A549 (cell line): ENCODE data around the gene PTPRN2. TPM values are rescaled to one million over a fixed set of nuclear protein-coding genes. Genes with fewer than 3 reads are reported as not detected.

ENCODE experiments used
- ATAC-seq, 2 experiments: fragments of 200-7000 bp in 1 of 2; fragments of >200 bp in 1 of 2; cut with Nextera tagmentation in 1 of 2; cut with Tn5 transposase in 1 of 2; 3 replicates each; pipeline versions ENCODE4 v1.8.0 to v1.9.1; 2018 to 2020; ENCODE audit warnings: mild to moderate bottlenecking in 1 of 2, moderate library complexity in 1 of 2
- CTCF ChIA-PET: fragments of 300-600 bp; sonication (Branson Sonifier 250); formaldehyde crosslinking; extraction: SDS; loops from one replicate; lab custom pipeline; 2021; ENCODE audit warnings: antibody characterized with exemption, inconsistent platforms; lab: Yijun Ruan, JAX
- POLR2A ChIA-PET: fragments of 350-600 bp; formaldehyde crosslinking; extraction: SDS; loops from one replicate; lab custom pipeline; 2021; ENCODE audit warnings: antibody characterized with exemption, inconsistent platforms; lab: Yijun Ruan, JAX
- DNase-seq, 2 experiments: peaks; one replicate each; pipeline versions ENCODE4 v3.0.0 to v3.0.0-alpha.2; 2011 to 2016; ENCODE audit warnings: low read depth in 1 of 2, low spot score in 1 of 2
- FAIRE-seq: peaks from 2 replicates; lab custom pipeline; 2011; peaks lifted over from hg19 to GRCh38; lab: Jason Lieb, UNC
- H3K27ac ChIP-seq, 2 experiments: fragments of >200 bp; sonication (Bioruptor Twin); formaldehyde crosslinking; 3 replicates each; pipeline ENCODE4 v1.5.1; 2016 to 2017
- H3K4me1 ChIP-seq: fragments of >200 bp; sonication (Bioruptor Twin); formaldehyde crosslinking; 3 replicates; pipeline ENCODE4 v1.6.1; 2016
- H3K4me2 ChIP-seq: fragments of >200 bp; sonication (Bioruptor Twin); formaldehyde crosslinking; 3 replicates; pipeline ENCODE4 v1.6.1; 2016
- H3K4me3 ChIP-seq: fragments of >200 bp; sonication (Bioruptor Twin); formaldehyde crosslinking; 3 replicates; pipeline ENCODE4 v1.5.1; 2016
- H3K9me3 ChIP-seq: fragments of >200 bp; sonication (Bioruptor Twin); formaldehyde crosslinking; 3 replicates; pipeline ENCODE4 v1.6.1; 2016
- BCL3 ChIP-seq: fragments of >200 bp; sonication (Bioruptor Twin); formaldehyde crosslinking; IDR thresholded peaks from 3 replicates; pipeline ENCODE4 v1.6.1; 2016
- CBX2 ChIP-seq: fragments of 200-600 bp; sonication (generic); IDR thresholded peaks from 2 replicates; pipeline ENCODE4 v1.6.1; 2016; ENCODE audit warnings: low read depth, mild to moderate bottlenecking, borderline replicate concordance
- CEBPB ChIP-seq, 2 experiments: fragments of >200 bp in 1 of 2; sonication (Bioruptor Twin) in 1 of 2; formaldehyde crosslinking in 1 of 2; IDR thresholded peaks; 2 replicates each; pipeline ENCODE4 v1.6.1; 2012 to 2016
- EHF ChIP-seq: fragments of 250-450 bp; sonication (Bioruptor Pico); IDR thresholded peaks from 2 replicates; pipeline ENCODE4 v1.5.0; 2020; ENCODE audit warnings: mild to moderate bottlenecking
- ELK1 ChIP-seq: fragments of 150-350 bp; IDR thresholded peaks from 2 replicates; pipeline ENCODE4 v1.6.1; 2014; ENCODE audit warnings: low read depth, mild to moderate bottlenecking, low read length
- EP300 ChIP-seq, 2 experiments: fragments of >200 bp; sonication (Bioruptor Twin); formaldehyde crosslinking; IDR thresholded peaks; 2 replicates in 1 of 2; 3 replicates in 1 of 2; pipeline ENCODE4 v1.6.1; 2016 to 2017
- GATA3 ChIP-seq: IDR thresholded peaks from 2 replicates; pipeline ENCODE4 v1.6.1; 2012; ENCODE audit warnings: borderline replicate concordance
- HDAC2 ChIP-seq: fragments of 200-600 bp; sonication (generic); IDR thresholded peaks from 2 replicates; pipeline ENCODE4 v1.6.1; 2016
- HEYL ChIP-seq: fragments of 250-450 bp; sonication (Bioruptor Pico); IDR thresholded peaks from 2 replicates; pipeline ENCODE4 v1.8.0; 2021; ENCODE audit warnings: mild to moderate bottlenecking, moderate library complexity
- HMGXB4 ChIP-seq: fragments of 250-450 bp; sonication (Bioruptor Pico); IDR thresholded peaks from 2 replicates; pipeline ENCODE4 v1.5.0; 2021; ENCODE audit warnings: mild to moderate bottlenecking, moderate library complexity, borderline replicate concordance
- JUN ChIP-seq, 2 experiments: fragments of >200 bp; sonication (Bioruptor Twin); formaldehyde crosslinking; IDR thresholded peaks; 2 replicates in 1 of 2; 3 replicates in 1 of 2; pipeline ENCODE4 v1.6.1; 2016 to 2017
- KDM5A ChIP-seq: fragments of 200-600 bp; sonication (generic); IDR thresholded peaks from 2 replicates; pipeline ENCODE4 v1.6.1; 2016; ENCODE audit warnings: antibody characterized with exemption, mild to moderate bottlenecking
- MAX ChIP-seq: IDR thresholded peaks from 2 replicates; pipeline ENCODE4 v1.6.1; 2012
- NFE2L2 ChIP-seq: fragments of 150-350 bp; conservative IDR thresholded peaks from 2 replicates; pipeline ENCODE4 v1.6.1; 2014; ENCODE audit warnings: low read length
- RNF2 ChIP-seq: fragments of 200-600 bp; sonication (generic); IDR thresholded peaks from 2 replicates; pipeline ENCODE4 v1.6.1; 2016; ENCODE audit warnings: low read depth, mild to moderate bottlenecking, antibody characterized with exemption, moderate library complexity, borderline replicate concordance
- TFCP2L1 ChIP-seq: fragments of 250-450 bp; sonication (Bioruptor Pico); IDR thresholded peaks from 2 replicates; pipeline ENCODE4 v1.5.0; 2021; ENCODE audit warnings: mild to moderate bottlenecking
- ZNF302 ChIP-seq: fragments of 250-450 bp; sonication (Bioruptor Pico); IDR thresholded peaks from 2 replicates; pipeline ENCODE4 v1.9.0; 2021; ENCODE audit warnings: inconsistent platforms, mild to moderate bottlenecking, moderate library complexity
- WGBS: methylation state at CpG from one replicate; pipeline ENCODE4 v1.1.6; 2017; ENCODE audit errors: missing lambda C conversion rate; 5-methylcytosine and 5-hydroxymethylcytosine counted together
- polyA plus RNA-seq, 4 experiments: library from polyadenylated mRNA; depleted of rRNA in 3 of 4; stranded (reverse); fragments of >200 nt; fragmentation: RNase III in 1 of 4; extraction: RNeasy Plus Mini Kit Qiagen cat#74134 plus additional on column Dnase treatment in 1 of 4; gene quantifications; 2 replicates in 3 of 4; 3 replicates in 1 of 4; pipeline ENCODE4 v1.2.3, GENCODE V29; 2011 to 2017

The PTPRN2 gene
- polyA plus RNA-seq, 2 of the 4 experiments (the other 2 are of a cell fraction): 0.41 to 1.2 TPM

GRCh38 chr7:157684157-157684908 lies 903.3 kb downstream of the PTPRN2 start:
- 70% methylated on average over 39 of the region's 74 CpGs for WGBS
- H3K4me1 ChIP-seq: no peaks in the 10 kb centered on the region
- no peak overlapping the region for H3K4me3 ChIP-seq
- TF ChIP-seq ELK1 (no peak), GATA3 (no peak), EHF (no peak), CBX2 (no peak), JUN (IDR thresholded peaks at IDR 0.05) (no peak), EP300 (IDR thresholded peaks at IDR 0.05) (no peak), MAX (no peak), BCL3 (no peak), KDM5A (no peak)
- CTCF ChIA-PET: no interaction called here
- POLR2A ChIA-PET: no interaction called here
- H3K4me2 ChIP-seq: no peak overlapping the region
- H3K9me3 ChIP-seq: no peaks in the 10 kb centered on the region
- DNase-seq (no peak), FAIRE-seq (no peak), ATAC-seq (no peak)
- no peak overlapping the region for H3K27ac ChIP-seq

- FAIRE-seq (no peak), DNase-seq (no peak)
- Histone ChIP-seq H3K27ac (no peak overlapping the region), H3K4me2 (no peak overlapping the region), H3K9me3 (no peaks in the 10 kb centered on the region), H3K4me3 (no peak overlapping the region), H3K4me1 (no peaks in the 10 kb centered on the region)
- POLR2A ChIA-PET: no interaction called here
- WGBS: 75% methylated on average over 20 of the region's 20 CpGs
- TF ChIP-seq CEBPB (IDR thresholded peaks at IDR 0.05) (no peak), TFCP2L1 (no peak), NFE2L2 (no peak), HEYL (CRISPR knock-in tag) (no peak), RNF2 (no peak), ZNF302 (CRISPR knock-in tag) (no peak), HMGXB4 (CRISPR knock-in tag) (no peak)
- TF ChIP-seq, all 56 proteins: peak for 0
- CTCF ChIA-PET: interaction anchor here (1.0 kb wide), 1 partner anchor 143 kb away, joined by 3 read pairs; no protein-coding TSS in a partner anchor
- ATAC-seq: no peak
Measured at GRCh38 chr7:157683747-157684156, 903.9 kb downstream of the PTPRN2 start.

GRCh38 chr7:157682946-157683746 lies 904.5 kb downstream of the PTPRN2 start:
- 34% methylated on average over 21 of the region's 21 CpGs for WGBS
- no peaks in the 10 kb centered on the region for H3K4me1 ChIP-seq
- FAIRE-seq (no peak), DNase-seq (no peak), ATAC-seq (no peak)
- no peak overlapping the region for H3K4me3 ChIP-seq
- ChIA-PET POLR2A (no interaction called here), CTCF (interaction anchor here (1.0 kb wide), 1 partner anchor 143 kb away, joined by 3 read pairs; no protein-coding TSS in a partner anchor)
- no peak overlapping the region for H3K4me2 ChIP-seq
- TF ChIP-seq HDAC2 (no peak), BCL3 (no peak), ZNF302 (CRISPR knock-in tag) (no peak)
- no peaks in the 10 kb centered on the region for H3K9me3 ChIP-seq
- H3K27ac ChIP-seq: no peak overlapping the region
